Measurements from ENCODE around the gene VGLL2.

- TF ChIP-seq CTCF (IDR thresholded peaks at IDR 0.05 in 4 of 5, conservative IDR thresholded peaks at IDR 0.05 in 1 of 5), result no peak
- TF ChIP-seq POLR2A (IDR thresholded peaks at IDR 0.05), result peak; percentile 52 to 73
These were observed 9.8 kb downstream of the VGLL2 start for GRCh38 chr6:117275205-117275604.
